ENCODE results near the gene P2RY1.

The P2RY1 gene
- long read RNA-seq, full-length matches to known transcripts: 15 of 15 reads
- long read RNA-seq, partial matches to known transcripts: 0 of 15 reads
- long read RNA-seq, other reads (novel, unspliced or antisense): 0 of 15 reads

GRCh38 chr3:152834776-152835600 lies at the start of gene P2RY1:
Gene P2RY1 (plus strand): TSS chr3:152835131. CDS start chr3:152835783, 652 bp downstream.
- H3K27ac ChIP-seq (replicated peaks): peak within 1 kb of the TSS; percentile 66
- TF ChIP-seq REST (IDR thresholded peaks at IDR 0.05; ENCODE audit: insufficient replicate concordance, low read depth): peak; percentile 37
- TF ChIP-seq GABPA (IDR thresholded peaks at IDR 0.05; ENCODE audit: low read depth): no peak
- peak; percentile 51 for TF ChIP-seq POLR2AphosphoS5 (IDR thresholded peaks at IDR 0.05; ENCODE audit: low read depth)
- peaks cover 6% of the 10 kb centered on the region for H3K27me3 ChIP-seq (ENCODE audit: insufficient read depth, poor library complexity, severe bottlenecking)
- H3K4me3 ChIP-seq (replicated peaks; ENCODE audit: insufficient read depth, low read length): peak within 1 kb of the TSS; percentile 71
- DNase-seq (ENCODE audit: low read depth in 1 of 2, low spot score in 1 of 2): peak; percentile 27 to 83

GRCh38 chr3:152786977-152787681 lies 47.8 kb upstream of the P2RY1 start:
- Histone ChIP-seq H3K4me3 (replicated peaks; ENCODE audit: insufficient read depth, low read length) (no peak overlapping the region), H3K27me3 (ENCODE audit: insufficient read depth, poor library complexity, severe bottlenecking) (no peaks in the 10 kb centered on the region), H3K27ac (replicated peaks) (no peak overlapping the region)
- no peak for DNase-seq (ENCODE audit: low read depth in 1 of 2, low spot score in 1 of 2)
- TF ChIP-seq GABPA (IDR thresholded peaks at IDR 0.05; ENCODE audit: low read depth) (no peak), REST (IDR thresholded peaks at IDR 0.05; ENCODE audit: insufficient replicate concordance, low read depth) (no peak)

GRCh38 chr3:152790651-152791387 lies 44.1 kb upstream of the P2RY1 start:
- TF ChIP-seq REST (IDR thresholded peaks at IDR 0.05; ENCODE audit: insufficient replicate concordance, low read depth) (no peak), GABPA (IDR thresholded peaks at IDR 0.05; ENCODE audit: low read depth) (no peak), CTCF (IDR thresholded peaks at IDR 0.05; ENCODE audit: insufficient read depth, low read length) (no peak), SPI1 (IDR thresholded peaks at IDR 0.05; ENCODE audit: borderline replicate concordance, low read depth) (no peak), POLR2AphosphoS5 (IDR thresholded peaks at IDR 0.05; ENCODE audit: low read depth) (no peak)
- Histone ChIP-seq H3K27me3 (ENCODE audit: insufficient read depth, poor library complexity, severe bottlenecking) (no peaks in the 10 kb centered on the region), H3K27ac (replicated peaks) (no peak overlapping the region), H3K4me3 (replicated peaks; ENCODE audit: insufficient read depth, low read length) (no peak overlapping the region)
- DNase-seq (ENCODE audit: low read depth in 1 of 2, low spot score in 1 of 2): no peak

Data from HL-60 (cell line).